HUES64 (cell line): ENCODE measurements around the gene PHLPP2. TPM values are rescaled to one million over a fixed set of nuclear protein-coding genes. Genes with fewer than 3 reads are reported as not detected.

Source experiments
- H3K27ac ChIP-seq: 2 replicates; pipeline ENCODE4 v1.7.0; 2013; ENCODE audit warnings: low read depth, low read length, inconsistent platforms
- H3K27me3 ChIP-seq: 2 replicates; pipeline ENCODE4 v1.6.1; 2013; ENCODE audit warnings: mild to moderate bottlenecking, low read length; ENCODE audit not compliant: insufficient read depth
- H3K36me3 ChIP-seq: 2 replicates; pipeline ENCODE4 v1.6.1; 2013; ENCODE audit warnings: mild to moderate bottlenecking, low read length; ENCODE audit not compliant: insufficient read depth
- H3K4me1 ChIP-seq: 2 replicates; pipeline ENCODE4 v1.6.1; 2013; ENCODE audit warnings: mild to moderate bottlenecking, low read length, moderate library complexity; ENCODE audit not compliant: insufficient read depth
- H3K4me3 ChIP-seq: 2 replicates; pipeline ENCODE4 v1.5.1; 2013; ENCODE audit warnings: mild to moderate bottlenecking, low read length, moderate library complexity
- H3K9ac ChIP-seq: 2 replicates; pipeline ENCODE4 v1.6.1; 2013; ENCODE audit warnings: mild to moderate bottlenecking, low read depth, low read length
- H3K9me3 ChIP-seq: 2 replicates; pipeline ENCODE4 v1.6.1; 2013; ENCODE audit warnings: low read depth, low read length; ENCODE audit not compliant: insufficient read depth
- WGBS: fragments of 150-250, 120-280 bp; methylation state at CpG from one replicate; pipeline ENCODE4 v1.1.7; 2013; ENCODE audit warnings: missing lambda C conversion rate; 5-methylcytosine and 5-hydroxymethylcytosine counted together
- polyA plus RNA-seq, 2 experiments: library from polyadenylated mRNA; stranded (reverse); fragments of 50-300 nt; gene quantifications; one replicate each; pipeline ENCODE4 v1.2.3, GENCODE V29; 2013

PHLPP2 gene, protein sequence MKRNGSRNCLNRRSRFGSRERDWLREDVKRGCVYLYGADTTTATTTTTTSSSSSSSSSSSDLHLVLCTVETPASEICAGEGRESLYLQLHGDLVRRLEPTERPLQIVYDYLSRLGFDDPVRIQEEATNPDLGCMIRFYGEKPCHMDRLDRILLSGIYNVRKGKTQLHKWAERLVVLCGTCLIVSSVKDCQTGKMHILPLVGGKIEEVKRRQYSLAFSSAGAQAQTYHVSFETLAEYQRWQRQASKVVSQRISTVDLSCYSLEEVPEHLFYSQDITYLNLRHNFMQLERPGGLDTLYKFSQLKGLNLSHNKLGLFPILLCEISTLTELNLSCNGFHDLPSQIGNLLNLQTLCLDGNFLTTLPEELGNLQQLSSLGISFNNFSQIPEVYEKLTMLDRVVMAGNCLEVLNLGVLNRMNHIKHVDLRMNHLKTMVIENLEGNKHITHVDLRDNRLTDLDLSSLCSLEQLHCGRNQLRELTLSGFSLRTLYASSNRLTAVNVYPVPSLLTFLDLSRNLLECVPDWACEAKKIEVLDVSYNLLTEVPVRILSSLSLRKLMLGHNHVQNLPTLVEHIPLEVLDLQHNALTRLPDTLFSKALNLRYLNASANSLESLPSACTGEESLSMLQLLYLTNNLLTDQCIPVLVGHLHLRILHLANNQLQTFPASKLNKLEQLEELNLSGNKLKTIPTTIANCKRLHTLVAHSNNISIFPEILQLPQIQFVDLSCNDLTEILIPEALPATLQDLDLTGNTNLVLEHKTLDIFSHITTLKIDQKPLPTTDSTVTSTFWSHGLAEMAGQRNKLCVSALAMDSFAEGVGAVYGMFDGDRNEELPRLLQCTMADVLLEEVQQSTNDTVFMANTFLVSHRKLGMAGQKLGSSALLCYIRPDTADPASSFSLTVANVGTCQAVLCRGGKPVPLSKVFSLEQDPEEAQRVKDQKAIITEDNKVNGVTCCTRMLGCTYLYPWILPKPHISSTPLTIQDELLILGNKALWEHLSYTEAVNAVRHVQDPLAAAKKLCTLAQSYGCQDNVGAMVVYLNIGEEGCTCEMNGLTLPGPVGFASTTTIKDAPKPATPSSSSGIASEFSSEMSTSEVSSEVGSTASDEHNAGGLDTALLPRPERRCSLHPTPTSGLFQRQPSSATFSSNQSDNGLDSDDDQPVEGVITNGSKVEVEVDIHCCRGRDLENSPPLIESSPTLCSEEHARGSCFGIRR (N-terminal part only)
- polyA plus RNA-seq (2013, experiment 1 of 2) = 6.6 TPM
- 5.3 TPM for polyA plus RNA-seq (2013, experiment 2 of 2)

DNA sequence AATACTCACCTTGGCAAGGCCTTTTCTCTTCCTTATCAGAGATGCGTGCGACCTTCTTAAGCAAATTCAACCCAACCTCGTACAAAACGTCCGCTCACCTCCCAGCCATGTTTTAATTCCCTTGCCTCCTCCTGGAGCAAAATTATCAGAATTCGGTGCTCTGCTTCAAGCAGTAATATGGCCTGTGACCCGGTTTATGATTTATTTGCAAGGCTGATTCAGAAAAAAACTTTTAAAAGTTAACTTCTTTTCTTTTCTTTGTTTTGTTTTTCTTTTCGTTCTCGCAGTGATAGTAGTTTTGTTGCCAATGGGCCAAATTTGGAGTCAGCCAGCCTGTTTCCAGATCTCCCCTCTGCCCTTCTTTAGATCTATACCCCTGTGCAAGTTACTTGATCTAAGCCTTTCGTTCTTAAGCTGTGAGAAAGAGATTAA lies at the start of gene PHLPP2:
TSS of gene PHLPP2 (minus strand) at position 382 of the 432 bp plus-strand sequence. CDS start 9,906 bp downstream, outside the sequence.
- peaks cover 19% of the 10 kb centered on the region for H3K27me3 ChIP-seq
- WGBS = 22% methylated on average over 8 of the region's 10 CpGs
- peak within 1 kb of the TSS; percentile 72 for H3K4me3 ChIP-seq
- H3K9me3 ChIP-seq = no peaks in the 10 kb centered on the region
- H3K27ac ChIP-seq = peak within 1 kb of the TSS; percentile 74; the same call in 1 of the 2 replicates
- H3K4me1 ChIP-seq = peaks cover 21% of the 10 kb centered on the region
- peak within 1 kb of the TSS; percentile 81 for H3K9ac ChIP-seq
- H3K36me3 ChIP-seq = no peaks in the 10 kb centered on the region

DNA sequence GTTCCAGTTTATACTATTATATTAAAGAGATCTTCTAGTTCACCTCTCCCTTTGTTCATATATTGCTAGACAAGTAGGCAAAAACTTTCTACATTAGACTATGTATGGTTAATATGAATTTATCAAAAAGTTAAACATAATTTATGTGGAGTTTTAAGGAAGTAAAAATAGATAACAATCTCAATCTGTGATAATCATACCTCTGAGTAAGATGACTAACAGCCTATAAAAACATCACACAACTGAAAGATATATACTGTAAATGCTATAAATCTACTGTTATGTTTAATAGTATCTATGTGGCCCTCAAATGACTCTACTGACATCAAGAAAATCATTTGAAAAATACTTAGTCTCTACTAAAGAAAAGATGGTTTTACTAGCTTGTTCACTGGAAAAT lies 47.1 kb upstream of the PHLPP2 start:
- no peak overlapping the region for H3K9ac ChIP-seq
- peaks cover 70% of the 10 kb centered on the region for H3K36me3 ChIP-seq
- H3K4me3 ChIP-seq = no peak overlapping the region
- no peaks in the 10 kb centered on the region for H3K9me3 ChIP-seq
- no peaks in the 10 kb centered on the region for H3K4me1 ChIP-seq
- H3K27me3 ChIP-seq = no peaks in the 10 kb centered on the region
- no peak overlapping the region for H3K27ac ChIP-seq

DNA sequence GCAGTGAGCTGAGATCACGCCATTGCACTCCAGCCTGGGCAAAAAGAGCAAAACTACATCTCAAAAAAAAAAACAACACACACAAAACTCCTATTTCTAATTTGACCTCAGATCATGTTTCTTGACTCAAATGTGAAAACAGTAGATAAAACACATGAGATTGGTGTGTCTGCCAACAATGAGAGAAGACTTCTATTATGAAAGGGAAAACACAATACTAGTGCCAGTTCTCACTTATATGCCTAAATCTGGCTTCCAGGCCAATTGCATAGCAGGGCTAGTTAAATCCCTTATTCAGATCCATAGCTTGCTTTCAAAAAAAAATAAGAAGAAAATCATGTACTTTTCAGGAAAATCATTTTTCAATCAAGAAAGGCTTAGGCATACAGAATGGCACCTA lies 44.7 kb upstream of the PHLPP2 start:
- no peaks in the 10 kb centered on the region for H3K9me3 ChIP-seq
- 83% methylated on average over 1 of the region's 1 CpG for WGBS
- H3K27ac ChIP-seq = no peak overlapping the region
- H3K4me3 ChIP-seq = no peak overlapping the region
- H3K9ac ChIP-seq = no peak overlapping the region
- peaks cover 84% of the 10 kb centered on the region for H3K36me3 ChIP-seq
- H3K27me3 ChIP-seq = no peaks in the 10 kb centered on the region
- H3K4me1 ChIP-seq = no peaks in the 10 kb centered on the region

DNA sequence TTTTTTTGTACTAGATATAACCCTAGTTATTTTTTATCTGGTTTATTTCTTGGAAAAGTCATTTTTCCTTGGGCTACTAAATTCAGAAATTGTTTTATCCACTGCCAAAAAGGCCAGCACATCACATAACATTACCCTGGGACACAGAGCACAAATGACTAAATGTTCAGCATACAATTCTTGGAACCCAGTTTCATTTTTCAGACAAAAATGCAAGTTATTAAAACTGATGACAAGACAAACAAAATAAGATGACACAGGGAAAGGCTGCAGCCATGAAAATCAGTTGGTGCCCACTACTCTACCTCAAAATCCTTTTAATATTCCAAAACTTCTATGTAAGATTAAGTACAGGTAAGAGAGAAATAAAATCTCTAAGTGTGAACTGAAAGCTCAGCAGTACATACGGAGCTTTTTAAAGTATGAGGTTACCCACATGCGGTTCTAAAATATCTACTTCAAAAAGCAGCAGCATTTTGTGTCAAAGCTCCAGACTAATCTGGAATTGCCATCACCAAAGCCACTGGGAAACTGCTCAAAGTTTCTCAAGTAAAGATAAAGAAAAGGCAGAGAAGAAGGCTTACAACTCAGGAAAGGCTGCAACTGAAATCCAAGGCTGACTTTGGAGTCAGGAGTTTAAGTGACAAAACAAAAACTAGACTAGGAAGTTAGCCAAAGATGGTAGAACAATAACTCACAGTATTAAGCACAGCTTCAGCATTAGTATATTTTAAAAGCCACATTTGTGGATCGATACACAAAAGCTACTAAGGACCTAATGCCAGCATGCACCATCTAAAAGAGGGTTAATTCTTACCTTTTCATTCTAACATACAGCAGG lies 42.8 kb upstream of the PHLPP2 start:
- Histone ChIP-seq H3K9ac (no peak overlapping the region), H3K9me3 (no peaks in the 10 kb centered on the region), H3K36me3 (peaks cover 84% of the 10 kb centered on the region), H3K27me3 (no peaks in the 10 kb centered on the region), H3K4me1 (no peaks in the 10 kb centered on the region), H3K4me3 (no peak overlapping the region), H3K27ac (no peak overlapping the region)
- 95% methylated on average over 3 of the region's 3 CpGs for WGBS

DNA sequence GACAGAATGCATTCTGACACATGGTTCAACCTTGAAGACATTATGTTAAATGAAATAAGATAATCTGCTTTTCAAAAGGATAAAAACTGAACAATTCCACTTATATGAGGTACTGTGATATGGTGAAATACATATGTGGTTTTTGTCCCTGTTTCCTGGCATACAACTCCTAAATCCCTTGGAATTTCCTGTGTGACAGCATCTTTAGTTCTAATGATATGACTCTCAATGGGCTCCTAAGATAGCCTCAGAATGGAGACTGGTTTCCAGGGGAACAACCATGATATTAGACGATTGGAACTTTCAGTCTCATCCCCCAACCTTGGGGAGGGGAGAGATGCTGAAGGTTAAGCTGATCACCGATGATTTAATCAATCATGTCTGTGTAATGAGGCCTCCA lies 37.7 kb upstream of the PHLPP2 start:
- Histone ChIP-seq H3K27me3 (no peaks in the 10 kb centered on the region), H3K27ac (no peak overlapping the region), H3K9ac (no peak overlapping the region), H3K36me3 (peaks cover 93% of the 10 kb centered on the region), H3K4me3 (no peak overlapping the region), H3K4me1 (no peaks in the 10 kb centered on the region), H3K9me3 (no peaks in the 10 kb centered on the region)
- WGBS = 93% methylated on average over 2 of the region's 2 CpGs

DNA sequence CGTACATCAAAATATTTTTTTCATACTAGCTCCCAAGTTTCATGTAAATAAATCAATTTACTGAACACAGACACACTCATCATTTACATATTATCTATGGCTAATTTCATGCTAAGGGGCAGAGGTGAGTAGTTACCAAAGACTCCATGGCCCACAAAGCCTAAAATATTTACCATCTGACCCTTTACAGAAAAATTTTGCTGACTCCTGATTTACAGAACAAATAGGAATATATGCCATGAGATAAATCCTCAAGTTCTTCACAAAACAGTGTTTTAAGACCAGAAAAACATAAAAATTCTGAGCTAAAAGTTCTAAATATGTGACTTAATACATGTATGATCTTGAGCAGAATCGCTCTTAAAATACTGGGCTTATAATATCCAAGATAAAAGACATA lies 36.6 kb upstream of the PHLPP2 start:
- no peaks in the 10 kb centered on the region for H3K4me1 ChIP-seq
- H3K36me3 ChIP-seq = peaks cover 94% of the 10 kb centered on the region
- no peak overlapping the region for H3K27ac ChIP-seq
- no peak overlapping the region for H3K4me3 ChIP-seq
- H3K27me3 ChIP-seq = no peaks in the 10 kb centered on the region
- H3K9ac ChIP-seq = no peak overlapping the region
- WGBS = 100% methylated on average over 1 of the region's 2 CpGs
- H3K9me3 ChIP-seq = no peaks in the 10 kb centered on the region

DNA sequence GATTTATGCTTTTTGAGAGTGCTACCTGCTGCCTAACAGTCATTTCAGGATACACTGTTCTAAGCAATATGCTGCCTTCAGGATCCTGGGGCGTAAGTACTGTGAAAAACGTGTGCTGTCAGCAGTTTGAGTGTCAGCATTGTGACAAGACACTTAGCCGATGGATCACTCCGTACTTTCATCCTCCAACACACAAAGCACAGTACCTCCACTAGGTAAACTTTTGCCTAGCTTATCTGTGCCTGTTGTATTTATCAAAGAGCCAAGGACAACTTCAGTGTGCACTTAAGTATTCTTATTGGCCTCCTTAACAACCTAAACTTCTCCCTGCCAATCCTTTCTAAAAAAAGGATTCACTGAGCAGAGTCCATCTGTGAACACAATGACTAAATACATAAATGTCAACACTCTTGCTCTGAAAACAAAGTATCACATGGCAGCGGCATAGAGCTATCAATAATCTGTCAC lies 33.8 kb upstream of the PHLPP2 start:
- Histone ChIP-seq H3K9ac (no peak overlapping the region), H3K27me3 (no peaks in the 10 kb centered on the region), H3K4me3 (no peak overlapping the region), H3K9me3 (no peaks in the 10 kb centered on the region), H3K27ac (no peak overlapping the region), H3K36me3 (peaks cover 94% of the 10 kb centered on the region), H3K4me1 (no peaks in the 10 kb centered on the region)
- WGBS = 94% methylated on average over 5 of the region's 5 CpGs

DNA sequence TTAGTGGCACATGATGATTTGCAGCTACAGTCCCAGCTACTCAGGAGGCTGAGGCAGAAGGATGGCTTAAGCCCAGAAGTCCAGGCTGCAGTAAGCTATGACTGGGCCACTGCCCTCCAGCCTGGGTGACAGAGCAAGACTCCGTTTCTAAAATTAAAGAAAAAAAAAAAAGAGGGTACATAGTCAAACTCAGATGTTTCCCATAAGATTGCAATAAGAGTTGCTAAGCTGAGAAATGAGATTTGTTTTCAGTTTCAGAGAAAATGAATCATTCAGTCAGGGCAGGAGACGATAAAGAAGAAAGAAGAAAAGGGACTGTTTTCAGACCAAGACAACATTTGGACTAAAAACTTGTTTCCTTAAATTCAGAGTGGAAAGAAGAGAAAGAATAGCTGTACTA lies 30.2 kb upstream of the PHLPP2 start:
- Histone ChIP-seq H3K4me1 (no peaks in the 10 kb centered on the region), H3K36me3 (peaks cover 90% of the 10 kb centered on the region), H3K9ac (no peak overlapping the region), H3K9me3 (no peaks in the 10 kb centered on the region), H3K27ac (no peak overlapping the region), H3K27me3 (no peaks in the 10 kb centered on the region), H3K4me3 (no peak overlapping the region)
- 83% methylated on average over 2 of the region's 2 CpGs for WGBS

DNA sequence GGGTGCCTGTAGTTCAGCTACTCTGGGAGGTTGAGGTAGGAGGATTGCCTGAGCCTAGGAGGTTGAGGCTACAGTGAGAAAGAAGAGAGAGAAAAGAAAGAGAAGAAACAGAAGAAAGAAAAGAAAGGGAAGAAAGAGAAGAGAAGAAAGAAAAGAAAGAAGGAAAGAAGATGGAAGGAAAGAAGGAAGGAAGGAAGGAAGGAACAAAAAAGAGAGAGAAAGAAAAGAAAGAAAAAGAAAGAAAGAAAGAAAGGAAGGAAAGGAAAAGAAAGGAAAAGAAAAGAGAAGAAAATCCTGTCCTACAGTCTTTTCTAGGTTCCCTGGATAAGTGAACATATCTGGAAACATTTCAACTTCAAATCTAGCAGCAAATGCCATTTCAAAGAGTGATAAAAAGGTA lies 29.6 kb upstream of the PHLPP2 start:
- Histone ChIP-seq H3K27ac (no peak overlapping the region), H3K9me3 (no peaks in the 10 kb centered on the region), H3K4me1 (no peaks in the 10 kb centered on the region), H3K4me3 (no peak overlapping the region), H3K27me3 (no peaks in the 10 kb centered on the region), H3K9ac (no peak overlapping the region), H3K36me3 (peaks cover 92% of the 10 kb centered on the region)

DNA sequence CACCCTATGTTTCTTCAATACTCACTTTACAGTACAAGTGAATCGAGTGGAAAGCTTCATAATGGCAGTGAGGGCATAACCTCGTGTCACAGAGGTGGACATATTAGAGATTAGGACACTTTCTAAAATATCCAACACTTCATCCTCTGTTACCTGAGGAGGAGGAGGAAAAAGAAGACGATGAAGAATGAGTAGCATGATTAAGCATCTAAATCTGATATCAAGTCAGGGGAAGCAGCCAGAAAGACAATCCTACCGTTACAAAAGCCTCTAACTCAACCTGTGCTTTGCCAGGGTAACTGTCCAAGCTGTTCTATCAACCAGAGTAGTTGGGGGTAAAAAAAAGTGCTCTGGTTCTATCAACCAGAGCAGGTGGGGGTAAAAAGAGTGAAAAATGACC lies 23.7 kb upstream of the PHLPP2 start:
- no peak overlapping the region for H3K4me3 ChIP-seq
- H3K27ac ChIP-seq = no peak overlapping the region
- 97% methylated on average over 2 of the region's 4 CpGs for WGBS
- H3K9ac ChIP-seq = no peak overlapping the region
- H3K9me3 ChIP-seq = no peaks in the 10 kb centered on the region
- H3K4me1 ChIP-seq = no peaks in the 10 kb centered on the region
- H3K36me3 ChIP-seq = peaks cover 91% of the 10 kb centered on the region
- H3K27me3 ChIP-seq = no peaks in the 10 kb centered on the region
